ENCODE measurements around the gene ZCCHC14.

DNA sequence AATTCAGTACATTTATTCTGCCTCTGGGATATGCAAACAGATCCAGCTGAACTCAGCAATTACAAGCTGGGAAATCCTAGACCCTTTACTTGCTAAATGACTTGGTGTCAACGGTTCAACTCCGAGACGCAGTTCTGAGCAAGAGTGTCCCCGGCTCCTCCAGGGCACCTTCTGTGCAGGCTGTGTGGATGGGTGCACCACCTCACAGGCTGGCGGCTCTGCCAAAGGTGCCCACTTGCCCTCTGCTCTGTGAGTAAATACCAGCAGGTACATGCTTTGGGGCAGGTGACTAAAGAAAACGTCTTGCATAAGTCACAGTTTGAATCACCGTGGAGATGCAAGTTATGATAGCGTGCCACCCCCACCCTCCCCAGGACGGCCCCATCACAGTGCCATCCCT, 77.4 kb downstream of the ZCCHC14 start:
- TF ChIP-seq, protein P1, sequence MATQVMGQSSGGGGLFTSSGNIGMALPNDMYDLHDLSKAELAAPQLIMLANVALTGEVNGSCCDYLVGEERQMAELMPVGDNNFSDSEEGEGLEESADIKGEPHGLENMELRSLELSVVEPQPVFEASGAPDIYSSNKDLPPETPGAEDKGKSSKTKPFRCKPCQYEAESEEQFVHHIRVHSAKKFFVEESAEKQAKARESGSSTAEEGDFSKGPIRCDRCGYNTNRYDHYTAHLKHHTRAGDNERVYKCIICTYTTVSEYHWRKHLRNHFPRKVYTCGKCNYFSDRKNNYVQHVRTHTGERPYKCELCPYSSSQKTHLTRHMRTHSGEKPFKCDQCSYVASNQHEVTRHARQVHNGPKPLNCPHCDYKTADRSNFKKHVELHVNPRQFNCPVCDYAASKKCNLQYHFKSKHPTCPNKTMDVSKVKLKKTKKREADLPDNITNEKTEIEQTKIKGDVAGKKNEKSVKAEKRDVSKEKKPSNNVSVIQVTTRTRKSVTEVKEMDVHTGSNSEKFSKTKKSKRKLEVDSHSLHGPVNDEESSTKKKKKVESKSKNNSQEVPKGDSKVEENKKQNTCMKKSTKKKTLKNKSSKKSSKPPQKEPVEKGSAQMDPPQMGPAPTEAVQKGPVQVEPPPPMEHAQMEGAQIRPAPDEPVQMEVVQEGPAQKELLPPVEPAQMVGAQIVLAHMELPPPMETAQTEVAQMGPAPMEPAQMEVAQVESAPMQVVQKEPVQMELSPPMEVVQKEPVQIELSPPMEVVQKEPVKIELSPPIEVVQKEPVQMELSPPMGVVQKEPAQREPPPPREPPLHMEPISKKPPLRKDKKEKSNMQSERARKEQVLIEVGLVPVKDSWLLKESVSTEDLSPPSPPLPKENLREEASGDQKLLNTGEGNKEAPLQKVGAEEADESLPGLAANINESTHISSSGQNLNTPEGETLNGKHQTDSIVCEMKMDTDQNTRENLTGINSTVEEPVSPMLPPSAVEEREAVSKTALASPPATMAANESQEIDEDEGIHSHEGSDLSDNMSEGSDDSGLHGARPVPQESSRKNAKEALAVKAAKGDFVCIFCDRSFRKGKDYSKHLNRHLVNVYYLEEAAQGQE (IDR thresholded peaks at IDR 0.05; ENCODE audit: low read depth): no peak
- TF ChIP-seq CBX3 (IDR thresholded peaks at IDR 0.05; ENCODE audit: low read depth) (no peak), SP1 (IDR thresholded peaks at IDR 0.05; ENCODE audit: low read depth) (no peak)

Data from HCT116 (cell line).